Activated T-cell treated with anti-CD3 and anti-CD28 coated beads, Interleukin-2, amount 50 U/mL, for 72 hours (primary cell): ENCODE data around the gene EHBP1. TPM values are rescaled to one million over a fixed set of nuclear protein-coding genes. Genes with fewer than 3 reads are reported as not detected.
"Not testable (repeated sequence)": the region's sequence is repeated elsewhere in the genome, so short reads cannot be mapped to it uniquely, and the experiment has no call there.

ENCODE experiments used
- ATAC-seq, 2 donors: fragments of 150-1000 bp; cut with Tn5 transposase; replicated peaks in 1 of 2; 2 replicates each; pipeline ENCODE4 v1.10.0; 2021; ENCODE audit warnings: moderate library complexity in 2 of 2, mild to moderate bottlenecking in 1 of 2
- DNase-seq, 2 donors: peaks; one replicate each; pipeline ENCODE4 v3.0.0; 2021 to 2022; ENCODE audit warnings: mixed read lengths in 1 of 2
- H3K27ac Mint-ChIP-seq: one replicate; pipeline ENCODE4 v1.8.0; 2022; ENCODE audit warnings: mild to moderate bottlenecking, moderate library complexity, mixed read lengths
- H3K27me3 Mint-ChIP-seq: one replicate; pipeline ENCODE4 v1.8.0; 2022; ENCODE audit warnings: low read depth, mixed read lengths
- H3K36me3 Mint-ChIP-seq, 2 donors: one replicate each; pipeline ENCODE4 v1.8.0; 2022; ENCODE audit warnings: mixed read lengths in 2 of 2, mild to moderate bottlenecking in 1 of 2; ENCODE audit not compliant: insufficient read depth in 2 of 2
- H3K4me1 Mint-ChIP-seq: one replicate; pipeline ENCODE4 v1.8.0; 2022; ENCODE audit warnings: low read depth, mixed read lengths
- H3K4me3 Mint-ChIP-seq, 2 donors: one replicate each; pipeline ENCODE4 v1.8.0; 2022; ENCODE audit warnings: mild to moderate bottlenecking in 2 of 2, mixed read lengths in 2 of 2, moderate library complexity in 2 of 2
- H3K9me3 Mint-ChIP-seq, 2 donors: one replicate each; pipeline ENCODE4 v1.8.0; 2022; ENCODE audit warnings: mixed read lengths in 2 of 2
- total RNA-seq, 2 donors: library from RNA; stranded (reverse); gene quantifications; one replicate each; pipeline ENCODE4 v1.2.3, GENCODE V29; 2022

EHBP1 gene
- total RNA-seq, 2 donors from 2014 or later, result 28.8 to 32.0 TPM

DNA sequence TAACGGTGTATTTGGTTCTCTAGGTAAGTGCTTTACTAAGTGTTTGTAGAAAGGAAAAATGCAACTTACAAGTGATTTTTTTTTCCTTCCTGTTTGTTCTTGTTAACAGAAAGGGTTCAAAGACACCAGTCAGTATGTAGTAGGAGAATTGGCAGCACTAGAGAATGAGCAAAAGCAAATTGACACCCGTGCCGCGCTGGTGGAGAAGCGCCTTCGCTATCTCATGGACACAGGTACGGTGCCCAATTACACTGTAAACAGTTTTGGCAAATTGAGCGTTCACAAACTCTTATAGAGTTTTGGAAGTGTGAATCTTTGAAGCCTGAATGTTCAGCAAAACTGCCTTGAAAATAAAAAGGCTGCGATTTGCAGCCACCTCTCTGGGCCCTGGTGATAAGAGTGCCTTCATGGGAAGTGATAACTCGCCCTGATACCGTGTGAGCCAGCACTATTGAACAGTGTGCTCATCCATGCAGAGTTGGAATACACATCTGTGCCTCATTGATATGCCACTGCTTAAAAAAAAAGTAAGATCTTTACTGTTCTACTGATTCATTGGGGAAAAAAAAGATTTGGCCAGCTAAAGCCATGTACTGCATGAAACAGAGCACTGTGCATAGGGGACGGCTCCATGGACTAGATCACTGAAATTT is 291.1 kb downstream of the EHBP1 start:
- H3K9me3 Mint-ChIP-seq, result no peaks in the 10 kb centered on the region
- H3K27me3 Mint-ChIP-seq, result no peaks in the 10 kb centered on the region
- H3K4me3 Mint-ChIP-seq, result no peak overlapping the region

DNA sequence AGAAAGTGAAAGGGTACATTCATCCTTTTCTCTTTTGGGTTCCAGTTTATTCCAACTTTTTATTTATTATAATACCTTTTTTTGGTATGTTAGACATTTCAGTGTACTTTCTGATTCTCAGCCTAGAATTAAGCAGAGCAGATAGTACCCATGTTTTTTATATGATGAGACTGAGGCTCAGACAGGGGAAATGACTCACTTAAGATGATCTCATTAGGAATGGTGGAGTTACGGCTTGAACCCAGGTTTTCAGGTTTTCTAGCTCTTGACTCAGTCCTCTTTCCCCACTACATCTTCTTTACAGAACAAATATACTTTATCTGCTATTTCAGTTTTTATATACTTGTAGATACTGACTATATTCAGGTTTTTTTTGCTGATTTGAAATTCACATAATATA is 293.4 kb downstream of the EHBP1 start:
- DNase-seq, result no peak

More for the DNA sequence above, 291.1 kb downstream of the EHBP1 start:
- DNase-seq (no peak), ATAC-seq (no peak)
- Mint-ChIP-seq H3K36me3 (peaks cover 0 to under 1% of the 10 kb centered on the region in 2 donors), H3K4me1 (no peaks in the 10 kb centered on the region), H3K27ac (no peak overlapping the region)

DNA sequence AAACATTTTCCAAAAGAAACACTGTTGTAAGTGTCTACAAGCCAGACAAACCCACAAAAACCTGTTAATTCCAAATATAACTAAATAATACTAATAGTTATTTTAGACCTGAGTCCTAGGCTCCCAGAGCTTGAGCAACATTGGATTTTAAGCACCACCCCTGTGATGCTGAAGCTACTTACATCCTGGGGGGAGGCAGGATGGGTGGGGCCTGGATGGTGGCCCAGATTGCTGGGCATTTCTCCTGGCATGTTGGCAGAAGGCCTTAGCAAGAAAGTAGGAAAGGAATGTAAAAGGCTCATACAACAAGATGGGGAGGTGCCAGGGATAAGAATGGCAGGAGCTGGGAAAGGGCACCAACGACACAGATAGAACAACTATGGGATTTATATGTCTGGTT is 294.4 kb downstream of the EHBP1 start:
- DNase-seq (no peak), ATAC-seq (no peak)
- H3K9me3 Mint-ChIP-seq, result no peaks in the 10 kb centered on the region
- H3K4me1 Mint-ChIP-seq, result no peaks in the 10 kb centered on the region
- H3K4me3 Mint-ChIP-seq, result no peak overlapping the region
- no peak overlapping the region for H3K27ac Mint-ChIP-seq
- no peaks in the 10 kb centered on the region for H3K36me3 Mint-ChIP-seq
- no peaks in the 10 kb centered on the region for H3K27me3 Mint-ChIP-seq

More for the DNA sequence above, 293.4 kb downstream of the EHBP1 start:
- Mint-ChIP-seq H3K4me3 (no peak overlapping the region), H3K4me1 (no peaks in the 10 kb centered on the region), H3K27ac (no peak overlapping the region), H3K9me3 (no peaks in the 10 kb centered on the region), H3K36me3 (no peaks in the 10 kb centered on the region), H3K27me3 (no peaks in the 10 kb centered on the region)
- ATAC-seq, result no peak

DNA sequence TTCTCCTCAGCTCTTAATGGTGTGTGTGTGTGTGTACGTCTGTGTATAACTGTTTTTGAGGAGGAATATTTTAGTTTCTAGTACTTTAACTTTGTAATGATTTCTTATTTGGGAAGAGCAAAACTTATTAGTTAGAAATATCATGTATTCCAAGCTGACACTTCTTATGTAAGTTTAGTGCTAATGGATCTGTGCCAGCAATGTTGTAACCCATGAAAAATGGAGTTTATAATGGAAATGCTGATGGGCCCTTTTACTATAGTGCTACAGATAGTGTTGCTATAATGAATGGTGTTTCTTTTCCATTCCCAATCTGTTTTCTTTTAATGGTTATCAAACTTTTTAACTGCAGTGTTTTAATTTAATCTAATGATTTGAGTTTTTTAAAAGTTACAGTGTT is 295.3 kb downstream of the EHBP1 start:
- H3K9me3 Mint-ChIP-seq, result no peaks in the 10 kb centered on the region
- no peak overlapping the region for H3K27ac Mint-ChIP-seq
- no peaks in the 10 kb centered on the region for H3K27me3 Mint-ChIP-seq
- DNase-seq (no peak), ATAC-seq (no peak)
- no peaks in the 10 kb centered on the region for H3K36me3 Mint-ChIP-seq
- no peaks in the 10 kb centered on the region for H3K4me1 Mint-ChIP-seq
- no peak overlapping the region for H3K4me3 Mint-ChIP-seq

DNA sequence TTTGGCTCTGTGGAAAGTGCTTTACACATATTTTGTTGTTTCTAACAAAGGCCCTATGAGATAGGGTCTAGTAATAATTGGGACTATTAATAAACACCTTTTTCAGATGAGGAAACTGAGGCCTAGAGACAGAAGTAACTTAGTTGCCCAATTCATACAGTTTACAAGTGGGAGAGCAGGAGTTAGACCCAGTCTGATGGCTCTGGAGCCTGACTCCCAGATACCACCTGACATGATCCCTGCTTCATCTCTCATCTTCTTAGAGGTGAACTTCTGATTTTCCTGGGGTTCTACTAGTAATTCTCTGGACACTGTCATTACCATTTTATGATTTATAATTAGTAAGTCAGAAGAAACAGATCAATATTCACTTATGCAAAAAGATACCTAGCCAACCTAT is 296.1 kb downstream of the EHBP1 start:
- Mint-ChIP-seq H3K4me1 (no peaks in the 10 kb centered on the region), H3K36me3 (no peaks in the 10 kb centered on the region), H3K27ac (no peak overlapping the region), H3K27me3 (no peaks in the 10 kb centered on the region), H3K9me3 (no peaks in the 10 kb centered on the region), H3K4me3 (no peak overlapping the region)
- ATAC-seq (no peak), DNase-seq (no peak)

DNA sequence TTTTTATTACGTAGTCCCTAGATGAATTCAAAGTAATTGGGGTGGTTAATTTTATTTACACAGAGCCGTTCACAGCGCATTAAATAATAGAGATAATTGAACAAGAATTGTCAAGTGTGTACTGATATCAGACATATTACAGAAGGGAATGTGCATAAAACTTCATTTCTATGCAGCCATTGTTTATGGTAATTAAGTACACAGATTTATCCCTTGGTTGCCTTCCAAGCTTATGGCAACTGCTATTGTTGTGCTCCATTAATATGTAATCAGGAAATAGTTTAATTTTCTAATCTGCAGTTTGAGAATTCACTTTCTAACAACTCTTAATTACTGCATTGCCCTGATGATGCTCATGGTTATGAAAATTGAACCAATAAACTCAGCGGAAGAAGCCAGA is 297.8 kb downstream of the EHBP1 start:
- Mint-ChIP-seq H3K36me3 (no peaks in the 10 kb centered on the region), H3K4me1 (no peaks in the 10 kb centered on the region), H3K27ac (no peak overlapping the region), H3K27me3 (no peaks in the 10 kb centered on the region), H3K4me3 (no peak overlapping the region), H3K9me3 (no peaks in the 10 kb centered on the region)
- DNase-seq (no peak), ATAC-seq (no peak)

DNA sequence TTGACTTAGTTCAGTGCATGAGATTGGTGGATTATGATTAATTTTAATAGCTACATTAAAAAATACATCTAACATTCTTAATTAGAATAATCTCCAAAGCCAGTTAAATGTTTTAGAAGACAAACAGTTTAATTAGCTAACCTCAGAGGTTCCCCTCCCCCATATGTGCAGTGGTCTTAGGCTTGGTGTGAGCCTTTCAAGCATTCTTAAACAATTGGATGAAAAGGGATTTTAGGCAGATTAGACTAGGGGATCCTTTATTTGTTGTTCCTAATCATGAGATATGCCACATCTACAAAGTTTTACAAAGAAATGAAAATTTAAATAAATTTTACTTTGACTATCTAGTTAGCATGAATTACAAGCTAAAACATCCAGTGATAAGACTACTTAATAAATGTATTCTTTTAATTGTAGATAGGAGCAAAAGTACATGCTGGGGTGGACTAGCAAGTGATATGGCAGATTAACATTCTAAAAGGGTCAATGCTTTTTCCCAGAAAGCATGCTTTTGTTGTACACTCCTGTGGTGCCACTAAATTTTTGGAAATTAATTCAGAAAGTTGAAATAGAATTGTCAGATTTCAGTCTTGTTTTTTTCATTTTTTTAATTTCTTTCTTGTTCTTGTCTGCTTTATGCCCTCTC is 302.4 kb downstream of the EHBP1 start:
- DNase-seq (no peak), ATAC-seq (no peak)
- no peaks in the 10 kb centered on the region for H3K4me1 Mint-ChIP-seq
- H3K27me3 Mint-ChIP-seq, result no peaks in the 10 kb centered on the region
- no peaks in the 10 kb centered on the region for H3K9me3 Mint-ChIP-seq
- no peaks in the 10 kb centered on the region for H3K36me3 Mint-ChIP-seq
- no peak overlapping the region for H3K4me3 Mint-ChIP-seq
- H3K27ac Mint-ChIP-seq, result no peak overlapping the region

DNA sequence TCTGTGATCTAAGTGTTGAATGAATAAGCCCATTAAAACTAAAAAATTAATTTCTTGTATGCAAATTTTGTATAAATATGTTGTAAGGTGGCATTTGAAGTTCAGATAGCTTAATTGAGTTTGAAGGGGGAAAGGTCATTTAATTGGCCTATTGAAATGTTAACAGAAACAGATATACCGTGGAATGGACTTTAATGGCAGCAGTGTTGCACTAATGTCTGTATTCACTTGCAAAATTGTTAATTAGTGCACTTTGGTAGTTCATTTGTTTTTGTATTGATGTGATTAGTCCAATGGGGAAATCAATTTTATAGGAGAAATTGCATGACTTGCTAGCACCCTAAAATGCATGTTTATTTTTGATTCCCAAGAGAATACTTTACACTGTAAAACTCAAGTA is 303.3 kb downstream of the EHBP1 start:
- Mint-ChIP-seq H3K36me3 (no peaks in the 10 kb centered on the region), H3K4me1 (no peaks in the 10 kb centered on the region), H3K27me3 (no peaks in the 10 kb centered on the region), H3K4me3 (no peak overlapping the region), H3K27ac (no peak overlapping the region), H3K9me3 (no peaks in the 10 kb centered on the region)
- ATAC-seq (no peak), DNase-seq (no peak)

DNA sequence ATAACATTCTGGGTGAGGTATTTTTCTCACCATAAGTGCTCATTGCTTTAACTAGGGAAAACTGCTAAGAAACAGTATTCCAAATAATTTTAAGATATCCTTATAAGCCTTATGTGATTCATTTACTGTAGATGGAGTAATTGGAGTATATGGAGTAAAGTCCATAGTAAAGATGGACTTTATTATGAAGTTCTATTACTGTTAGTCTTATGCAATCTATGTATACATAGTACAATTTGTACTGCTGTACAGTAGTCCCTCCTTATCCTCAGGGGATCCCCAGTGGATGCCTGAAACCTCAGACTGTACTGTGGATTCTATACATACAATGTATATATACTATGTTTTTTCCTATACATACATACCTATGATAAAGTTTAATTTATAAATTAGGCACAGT is 304.0 kb downstream of the EHBP1 start:
- DNase-seq, result no peak
- Mint-ChIP-seq H3K27me3 (no peaks in the 10 kb centered on the region), H3K4me1 (no peaks in the 10 kb centered on the region), H3K4me3 (no peak overlapping the region), H3K9me3 (no peaks in the 10 kb centered on the region), H3K36me3 (no peaks in the 10 kb centered on the region), H3K27ac (no peak overlapping the region)
- no peak for ATAC-seq

DNA sequence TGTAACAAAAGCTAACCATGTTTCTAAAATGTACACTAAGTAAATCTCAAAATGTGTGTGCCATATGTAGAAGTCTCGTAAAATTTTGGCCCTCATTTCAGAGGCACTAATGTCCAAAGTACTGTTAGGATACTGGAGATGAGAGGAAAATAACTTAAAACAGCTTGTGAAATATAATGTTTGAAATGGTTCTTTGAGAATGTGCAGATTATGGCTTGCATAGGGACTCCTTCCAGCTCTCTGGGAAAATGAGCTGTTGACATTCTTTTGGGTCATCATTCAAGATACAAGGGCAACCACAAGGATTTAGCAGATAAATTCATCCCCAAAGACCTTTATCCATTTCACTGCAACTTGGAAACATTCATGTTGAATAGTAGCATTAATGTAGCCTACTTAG is 307.0 kb downstream of the EHBP1 start:
- no peak for ATAC-seq
- no peak overlapping the region for H3K4me3 Mint-ChIP-seq
- H3K36me3 Mint-ChIP-seq, result no peaks in the 10 kb centered on the region
- no peaks in the 10 kb centered on the region for H3K4me1 Mint-ChIP-seq
- DNase-seq, result no peak
- H3K9me3 Mint-ChIP-seq, result no peaks in the 10 kb centered on the region
- H3K27me3 Mint-ChIP-seq, result no peaks in the 10 kb centered on the region
- H3K27ac Mint-ChIP-seq, result no peak overlapping the region

DNA sequence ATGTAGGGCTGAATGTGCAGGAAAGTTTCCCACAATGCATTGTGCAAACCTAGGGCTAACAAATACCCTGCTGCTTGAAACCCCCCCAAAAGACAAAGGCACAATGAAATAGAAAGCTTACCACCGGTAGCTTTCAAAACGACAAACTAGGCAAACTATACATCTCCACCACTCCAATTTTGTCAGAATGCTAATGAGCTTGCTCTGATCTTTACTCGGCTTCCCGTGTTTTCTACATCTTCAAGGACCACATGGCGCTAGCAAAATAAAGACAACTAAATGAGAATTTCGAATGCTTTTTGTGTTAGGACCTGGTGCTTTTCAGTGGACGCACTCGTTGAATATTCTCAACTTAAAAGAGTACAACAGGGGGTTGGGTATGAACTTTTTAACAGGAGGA is 307.9 kb downstream of the EHBP1 start:
- Mint-ChIP-seq H3K27ac (no peak overlapping the region), H3K4me1 (no peaks in the 10 kb centered on the region), H3K27me3 (no peaks in the 10 kb centered on the region), H3K4me3 (no peak overlapping the region), H3K36me3 (no peaks in the 10 kb centered on the region), H3K9me3 (no peaks in the 10 kb centered on the region)
- DNase-seq (no peak), ATAC-seq (no peak)

DNA sequence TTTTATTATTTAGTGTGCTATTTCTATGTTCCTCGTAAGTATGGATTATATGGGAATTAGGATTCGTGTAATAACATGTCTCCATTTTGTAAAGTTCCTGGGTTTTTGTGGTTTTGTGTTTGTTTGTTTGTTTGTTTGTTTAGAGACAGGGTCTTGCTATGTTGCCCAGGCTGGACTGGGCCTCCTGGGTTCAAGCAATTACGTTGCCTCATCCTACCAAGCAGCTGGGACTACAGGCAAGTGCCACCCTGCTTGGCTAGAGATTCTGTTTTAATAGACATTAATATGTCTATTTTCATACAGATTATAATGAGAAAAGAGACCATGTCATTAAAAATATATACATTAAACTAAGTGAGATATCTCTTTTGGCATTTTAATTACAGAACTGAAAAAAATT is 309.9 kb downstream of the EHBP1 start:
- no peaks in the 10 kb centered on the region for H3K9me3 Mint-ChIP-seq
- DNase-seq (no peak), ATAC-seq (no peak)
- H3K36me3 Mint-ChIP-seq, result no peaks in the 10 kb centered on the region
- no peak overlapping the region for H3K27ac Mint-ChIP-seq
- no peaks in the 10 kb centered on the region for H3K4me1 Mint-ChIP-seq
- no peak overlapping the region for H3K4me3 Mint-ChIP-seq
- H3K27me3 Mint-ChIP-seq, result no peaks in the 10 kb centered on the region

DNA sequence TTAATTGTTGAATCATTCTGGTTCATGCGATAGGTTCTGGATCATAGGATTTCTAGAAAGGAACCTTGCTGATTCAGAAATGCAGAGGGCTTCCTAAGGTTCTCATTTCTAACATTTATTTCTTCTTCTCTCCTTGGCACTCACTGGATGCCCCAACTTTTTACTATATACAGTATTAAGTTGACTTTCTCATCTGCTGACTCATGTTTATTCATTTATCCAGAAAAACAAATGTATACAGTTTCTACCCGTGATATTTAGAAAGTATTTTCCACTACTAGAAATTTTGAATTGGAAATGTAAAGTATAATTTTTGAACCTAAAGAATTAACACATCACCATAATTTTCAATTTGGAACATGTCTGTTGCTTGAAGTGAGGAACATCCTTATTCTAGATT is 312.9 kb downstream of the EHBP1 start:
- no peak overlapping the region for H3K4me3 Mint-ChIP-seq
- no peaks in the 10 kb centered on the region for H3K36me3 Mint-ChIP-seq
- H3K27ac Mint-ChIP-seq, result no peak overlapping the region
- DNase-seq (no peak), ATAC-seq (no peak)
- no peaks in the 10 kb centered on the region for H3K27me3 Mint-ChIP-seq
- no peaks in the 10 kb centered on the region for H3K4me1 Mint-ChIP-seq
- H3K9me3 Mint-ChIP-seq, result no peaks in the 10 kb centered on the region

DNA sequence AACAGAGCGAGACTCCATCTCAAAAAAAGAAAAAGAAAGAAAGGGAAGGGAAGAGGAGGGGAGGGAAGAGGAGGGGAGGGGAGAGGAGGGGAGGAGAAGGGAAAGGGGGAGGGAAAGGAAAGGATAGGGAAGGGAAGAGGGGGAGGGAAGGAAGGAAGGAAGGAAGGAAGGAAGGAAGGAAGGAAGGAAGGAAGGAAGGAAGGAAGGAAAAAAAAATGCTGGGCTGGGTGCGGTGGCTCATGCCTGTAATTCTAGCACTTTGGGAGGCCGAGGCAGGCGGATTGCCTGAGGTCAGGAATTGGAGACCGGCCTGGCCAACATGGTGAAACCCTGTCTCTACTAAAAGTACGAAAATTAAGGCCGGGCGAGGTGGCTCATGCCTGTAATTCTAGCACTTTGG is 314.2 kb downstream of the EHBP1 start:
- H3K27ac Mint-ChIP-seq, H3K4me3 Mint-ChIP-seq, H3K9me3 Mint-ChIP-seq, H3K4me1 Mint-ChIP-seq, ATAC-seq, DNase-seq, H3K36me3 Mint-ChIP-seq, H3K27me3 Mint-ChIP-seq: not testable (repeated sequence)
